Measurements from ENCODE around the gene SKA2.

SKA2 gene

GRCh38 chr17:59115474-59115873, 39.5 kb downstream of the SKA2 start:
- DNase-seq (ENCODE audit: low read depth), result no peak
- TF ChIP-seq CTCF (IDR thresholded peaks at IDR 0.05; ENCODE audit: low read depth, low read length), result no peak
- TF ChIP-seq MYC (IDR thresholded peaks at IDR 0.05; ENCODE audit: low read depth, low read length), result no peak
- TF ChIP-seq POLR2A (IDR thresholded peaks at IDR 0.05; ENCODE audit: extremely low read depth, insufficient read length), result no peak
- TF ChIP-seq, protein P1, sequence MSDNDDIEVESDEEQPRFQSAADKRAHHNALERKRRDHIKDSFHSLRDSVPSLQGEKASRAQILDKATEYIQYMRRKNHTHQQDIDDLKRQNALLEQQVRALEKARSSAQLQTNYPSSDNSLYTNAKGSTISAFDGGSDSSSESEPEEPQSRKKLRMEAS (IDR thresholded peaks at IDR 0.05; ENCODE audit: low read depth, low read length), result no peak
- no peak overlapping the region for H3K4me3 ChIP-seq (ENCODE audit: low read depth, low read length)

- no peak overlapping the region for H3K4me3 ChIP-seq (ENCODE audit: low read depth, low read length)
- no peak for TF ChIP-seq MYC (IDR thresholded peaks at IDR 0.05; ENCODE audit: low read depth, low read length)
- no peak for TF ChIP-seq POLR2A (IDR thresholded peaks at IDR 0.05; ENCODE audit: extremely low read depth, insufficient read length)
- TF ChIP-seq CTCF (IDR thresholded peaks at IDR 0.05; ENCODE audit: low read depth, low read length), result no peak
- TF ChIP-seq, protein P1 (IDR thresholded peaks at IDR 0.05; ENCODE audit: low read depth, low read length), result no peak
- no peak for DNase-seq (ENCODE audit: low read depth)
Observed at GRCh38 chr17:59111539-59111938, 43.4 kb downstream of the SKA2 start.

DNA sequence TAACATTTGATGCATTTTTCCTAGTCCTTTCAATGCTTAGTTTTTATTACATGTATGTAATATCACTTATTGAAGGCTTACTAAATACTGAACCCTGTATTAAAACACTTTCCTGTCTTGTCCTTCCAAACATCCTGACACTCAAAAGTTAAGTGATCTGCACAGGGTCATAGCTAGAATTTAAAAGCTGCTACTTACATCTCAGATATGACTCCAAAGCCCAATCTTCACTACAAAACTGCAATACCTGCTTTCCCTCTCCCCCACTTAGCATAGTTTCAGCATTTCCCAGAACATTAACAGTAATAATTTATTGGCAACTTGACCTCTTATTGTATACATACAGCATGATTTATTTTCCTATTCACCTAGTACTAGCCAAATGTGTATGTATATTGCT, 44.0 kb downstream of the SKA2 start:
- DNase-seq (ENCODE audit: low read depth), result no peak
- H3K4me3 ChIP-seq (ENCODE audit: low read depth, low read length), result no peak overlapping the region
- no peak for TF ChIP-seq CTCF (IDR thresholded peaks at IDR 0.05; ENCODE audit: low read depth, low read length)
- TF ChIP-seq, protein P1 (IDR thresholded peaks at IDR 0.05; ENCODE audit: low read depth, low read length), result no peak

- TF ChIP-seq POLR2A (IDR thresholded peaks at IDR 0.05; ENCODE audit: extremely low read depth, insufficient read length) (no peak), MYC (IDR thresholded peaks at IDR 0.05; ENCODE audit: low read depth, low read length) (no peak), CTCF (IDR thresholded peaks at IDR 0.05; ENCODE audit: low read depth, low read length) (no peak)
- TF ChIP-seq, protein P1 (IDR thresholded peaks at IDR 0.05; ENCODE audit: low read depth, low read length), result no peak
- H3K4me3 ChIP-seq (ENCODE audit: low read depth, low read length), result peak overlapping the region; percentile 44
- DNase-seq (ENCODE audit: low read depth), result no peak
Observed at GRCh38 chr17:59108400-59109102, 46.4 kb downstream of the SKA2 start.

GRCh38 chr17:59107306-59107670, 47.7 kb downstream of the SKA2 start:
- TF ChIP-seq POLR2A (IDR thresholded peaks at IDR 0.05; ENCODE audit: extremely low read depth, insufficient read length) (no peak), MYC (IDR thresholded peaks at IDR 0.05; ENCODE audit: low read depth, low read length) (no peak), CTCF (IDR thresholded peaks at IDR 0.05; ENCODE audit: low read depth, low read length) (no peak)
- TF ChIP-seq, protein P1 (IDR thresholded peaks at IDR 0.05; ENCODE audit: low read depth, low read length), result no peak
- DNase-seq (ENCODE audit: low read depth), result no peak
- H3K4me3 ChIP-seq (ENCODE audit: low read depth, low read length), result peak overlapping the region; percentile 87
